GM19395 (cell line): ENCODE results near the gene ITGB2.

Source experiments
- ATAC-seq: cut with Tn5 transposase; IDR thresholded peaks from one replicate; pipeline ENCODE4 v1.9.1; 2021; ENCODE audit warnings: mild to moderate bottlenecking, moderate library complexity; ENCODE audit not compliant: unreplicated experiment

The ITGB2 gene

DNA sequence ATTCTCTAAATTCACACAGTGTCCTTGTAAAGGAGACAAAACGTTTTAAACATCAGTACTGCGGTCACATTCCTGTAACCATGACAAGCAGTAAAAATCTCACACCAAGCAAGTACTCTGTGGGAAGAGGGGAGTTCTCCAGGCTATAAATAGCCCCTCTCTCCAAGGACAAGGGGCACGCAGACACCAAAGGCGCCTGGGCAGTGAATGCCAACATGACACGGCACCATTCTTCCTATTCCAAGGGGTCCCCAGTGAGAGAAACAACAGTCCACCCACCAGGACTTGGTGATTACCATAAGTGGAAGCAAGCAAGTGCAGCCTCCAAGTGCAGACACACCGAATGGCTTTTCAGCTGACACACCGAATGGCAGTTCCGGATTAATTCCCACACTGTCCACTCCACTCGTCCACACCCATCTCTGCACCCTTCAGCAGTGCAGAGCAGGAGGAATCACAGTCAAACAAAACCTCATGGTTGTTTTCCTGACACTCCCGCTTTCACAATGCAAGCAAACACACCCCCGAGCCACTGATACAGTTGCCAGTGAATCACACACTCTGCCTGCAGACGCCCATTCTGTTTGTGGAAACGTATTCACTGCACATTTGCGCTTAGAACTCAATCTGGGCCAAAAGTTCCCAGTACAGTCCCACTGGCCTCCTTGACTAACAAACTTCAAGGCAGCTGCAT is 49.0 kb downstream of the ITGB2 start:
- no peak for ATAC-seq

DNA sequence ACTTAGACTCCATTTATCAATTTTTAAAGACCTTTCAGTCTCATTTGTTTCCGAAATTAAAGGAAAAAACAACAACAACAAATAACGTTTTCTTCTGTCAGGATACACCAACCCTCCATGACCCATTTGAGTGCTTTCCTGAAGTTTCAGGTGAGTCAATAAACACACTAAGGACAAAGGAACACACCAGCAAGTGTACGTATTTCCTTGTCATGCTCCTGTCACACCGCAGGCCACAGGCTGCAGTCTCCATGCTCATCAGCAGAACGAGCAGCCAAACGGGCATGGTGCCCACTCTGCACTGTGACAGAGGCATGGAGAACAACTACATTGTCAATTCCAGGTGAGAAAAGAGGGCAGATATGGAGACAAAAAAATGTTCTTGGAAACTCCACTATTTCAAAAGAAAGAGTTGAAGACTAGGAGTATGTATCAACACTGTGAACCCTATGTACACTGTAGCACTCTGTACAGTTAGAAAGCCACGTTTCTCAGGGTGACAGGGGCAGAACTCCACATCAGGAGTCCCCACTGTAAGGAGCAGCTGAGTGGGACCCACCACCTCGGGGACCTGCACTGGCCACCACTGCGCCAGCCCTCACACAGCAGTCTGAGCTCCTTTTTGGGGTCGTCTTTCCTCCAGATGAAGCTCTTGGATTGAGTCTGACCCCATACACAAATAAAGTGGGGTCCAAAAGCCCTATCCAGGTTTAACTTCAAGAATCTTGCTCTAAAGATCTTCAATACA is 49.8 kb downstream of the ITGB2 start:
- ATAC-seq, result no peak

DNA sequence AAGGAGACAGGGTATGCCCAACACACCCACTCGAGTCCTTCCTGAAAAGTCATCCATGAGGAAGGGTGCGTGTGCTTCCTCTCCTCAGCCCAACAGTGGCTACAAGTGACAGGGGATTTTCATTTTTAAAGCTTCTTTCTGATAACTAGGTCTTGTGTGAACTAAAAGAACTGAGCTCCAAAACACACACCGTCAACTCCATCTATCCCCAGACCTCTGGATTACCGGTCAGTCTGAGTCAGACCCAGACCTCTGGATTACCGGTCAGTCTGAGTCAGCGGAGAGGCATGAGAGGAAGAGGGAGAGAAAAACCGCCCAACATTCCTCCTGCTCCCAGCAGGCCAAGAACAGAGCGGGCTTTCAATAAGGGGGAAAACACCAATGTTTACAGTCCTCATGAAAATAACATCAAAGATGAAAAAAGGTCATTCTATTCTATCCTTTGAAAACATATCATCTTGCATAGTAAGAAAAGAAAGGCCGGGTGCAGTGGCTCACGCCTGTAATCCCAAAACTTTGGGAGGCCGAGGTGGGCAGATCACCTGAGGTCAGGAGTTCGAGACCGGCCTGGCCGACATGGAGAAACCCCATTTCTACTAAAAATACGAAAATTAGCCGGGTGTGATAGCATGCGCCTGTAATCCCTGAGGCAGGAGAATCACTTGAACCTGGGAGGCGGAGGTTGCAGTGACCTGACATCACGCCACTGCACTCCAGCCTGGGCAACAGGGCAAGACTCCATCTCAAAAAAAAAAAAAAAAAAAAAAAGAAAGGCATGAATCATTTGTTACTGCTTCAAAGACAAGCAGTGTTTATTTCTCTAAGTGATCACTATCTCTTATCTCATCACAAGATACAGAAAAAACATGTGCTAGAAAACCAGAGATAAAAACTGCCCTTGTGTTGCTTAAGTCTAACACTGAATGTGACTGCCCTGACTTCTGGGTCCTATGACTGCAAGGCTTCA is 50.6 kb downstream of the ITGB2 start:
- no peak for ATAC-seq

DNA sequence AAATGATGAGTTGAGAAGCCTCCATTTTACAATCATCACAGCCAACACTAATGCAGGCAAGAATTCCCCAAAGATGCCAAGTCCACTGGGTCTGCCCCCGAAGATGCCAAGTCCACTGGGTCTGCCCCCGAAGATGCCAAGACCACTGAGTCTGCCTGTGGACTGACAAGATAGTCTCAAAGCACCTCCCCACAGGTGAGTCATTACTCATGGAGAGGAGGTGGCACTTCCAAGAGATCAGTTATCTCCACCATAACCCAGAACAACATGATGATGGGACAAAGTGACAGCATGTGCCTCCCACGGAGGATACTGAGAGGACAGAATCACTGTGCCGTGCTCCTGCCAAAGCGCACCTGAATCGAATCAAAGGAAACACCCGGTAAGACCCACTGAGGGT is 52.0 kb downstream of the ITGB2 start:
- ATAC-seq, result no peak

DNA sequence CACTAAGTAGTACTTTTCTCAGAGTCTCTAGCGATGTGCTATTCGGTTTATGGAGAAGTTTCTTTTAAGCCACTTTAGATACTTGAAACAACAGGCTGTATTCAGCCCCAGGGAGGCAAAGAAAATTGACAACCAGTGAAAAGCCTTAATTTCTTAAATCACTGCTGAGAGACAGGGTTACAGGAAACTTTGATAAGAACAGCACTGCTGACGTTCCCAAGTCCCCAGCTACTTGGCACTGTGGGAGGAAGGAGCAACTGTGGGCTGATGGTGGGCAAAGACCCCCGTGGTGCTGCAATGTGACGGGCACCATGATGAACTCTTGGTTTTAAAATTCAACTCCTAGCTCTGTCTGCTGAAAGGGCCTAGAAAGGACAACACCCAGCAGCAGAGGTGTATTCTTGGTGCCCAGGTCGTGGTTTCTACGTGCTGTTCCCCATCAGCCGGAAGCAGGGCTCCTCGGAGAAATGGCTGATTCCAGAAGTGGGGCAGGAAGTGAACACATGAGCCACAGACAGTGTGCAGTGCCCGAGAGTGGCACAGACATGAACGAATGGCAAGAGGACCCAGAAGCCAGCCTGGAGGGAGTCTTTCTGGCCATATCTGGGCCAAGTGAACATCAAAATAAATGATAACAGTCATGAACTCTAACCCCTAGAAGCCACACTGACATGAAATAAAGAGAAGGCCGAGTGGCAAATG is 52.5 kb downstream of the ITGB2 start:
- no peak for ATAC-seq

DNA sequence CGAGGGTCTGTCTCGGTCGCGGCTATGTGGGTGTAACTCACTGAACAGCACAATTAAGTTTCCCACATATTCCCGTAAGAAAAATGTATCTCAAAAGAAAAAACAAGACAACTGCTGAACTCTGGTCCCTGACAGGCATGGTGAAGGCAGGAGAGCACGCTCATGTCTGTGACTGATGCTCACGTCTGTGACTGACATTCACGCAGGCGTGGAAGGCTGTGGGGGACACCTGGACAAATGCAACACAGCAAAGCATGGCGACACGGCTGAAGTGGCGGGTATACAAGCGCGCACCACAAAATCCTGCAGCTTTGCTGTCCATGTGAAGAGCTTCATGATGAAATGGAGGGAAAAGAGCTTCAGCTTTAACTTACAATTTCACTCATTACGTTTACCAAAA is 53.2 kb downstream of the ITGB2 start:
- no peak for ATAC-seq

GRCh38 chr21:44866780-44867179 is 53.9 kb downstream of the ITGB2 start:
- ATAC-seq, result no peak

GRCh38 chr21:44865561-44866280 is 55.0 kb downstream of the ITGB2 start:
- ATAC-seq, result no peak

DNA sequence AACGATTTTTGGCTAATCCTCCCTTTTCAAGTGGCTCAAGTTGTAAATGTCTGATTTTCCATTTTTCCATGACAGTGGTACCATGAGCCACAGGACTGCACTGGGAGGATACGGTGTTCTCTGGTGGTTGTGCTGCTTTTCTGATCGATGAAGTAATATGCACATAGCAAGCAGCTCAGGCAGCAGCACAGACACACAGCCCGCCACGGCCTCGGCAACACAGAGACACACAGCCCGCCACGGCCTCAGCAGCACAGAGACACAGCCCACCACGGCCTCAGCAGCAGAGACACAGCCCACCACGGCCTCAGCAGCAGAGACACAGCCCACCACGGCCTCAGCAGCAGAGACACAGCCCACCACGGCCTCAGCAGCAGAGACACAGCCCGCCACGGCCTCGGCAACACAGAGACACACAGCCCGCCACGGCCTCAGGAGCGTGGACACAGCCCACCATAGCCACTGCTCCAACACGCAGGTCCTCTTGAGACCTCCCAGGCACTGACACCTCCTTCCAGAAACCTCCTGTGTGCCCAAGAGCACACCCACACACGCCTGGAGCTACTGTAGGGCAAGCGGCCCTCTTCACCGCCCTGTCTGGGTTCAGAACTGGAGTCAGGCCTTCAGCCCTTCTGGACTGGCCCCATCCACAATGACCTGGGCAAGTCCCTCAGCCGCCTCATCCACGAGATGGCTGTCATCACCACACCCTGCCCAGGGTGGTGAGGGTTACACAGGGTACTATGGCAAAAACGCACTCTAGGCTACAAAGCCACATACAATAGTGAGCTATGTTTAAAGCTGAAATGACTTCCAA is 57.6 kb downstream of the ITGB2 start:
- no peak for ATAC-seq

DNA sequence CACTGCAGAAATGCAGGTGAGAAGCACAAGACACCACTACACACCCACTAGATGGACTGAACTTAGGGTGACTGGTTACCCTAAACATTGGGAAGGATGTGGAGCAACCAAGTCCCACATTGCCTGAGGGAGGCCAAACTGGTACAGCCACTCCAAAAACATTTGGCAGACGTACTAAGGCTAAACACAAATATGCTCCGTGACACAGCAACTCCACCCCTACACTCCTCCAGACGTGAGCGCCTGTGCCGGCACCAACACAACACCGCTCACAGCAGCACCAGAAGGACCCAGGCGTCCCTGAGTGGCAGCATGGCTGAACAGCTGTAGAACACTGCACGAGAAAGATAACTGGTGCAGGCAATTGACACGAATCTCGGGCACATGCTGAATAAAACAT is 61.9 kb downstream of the ITGB2 start:
- no peak for ATAC-seq

DNA sequence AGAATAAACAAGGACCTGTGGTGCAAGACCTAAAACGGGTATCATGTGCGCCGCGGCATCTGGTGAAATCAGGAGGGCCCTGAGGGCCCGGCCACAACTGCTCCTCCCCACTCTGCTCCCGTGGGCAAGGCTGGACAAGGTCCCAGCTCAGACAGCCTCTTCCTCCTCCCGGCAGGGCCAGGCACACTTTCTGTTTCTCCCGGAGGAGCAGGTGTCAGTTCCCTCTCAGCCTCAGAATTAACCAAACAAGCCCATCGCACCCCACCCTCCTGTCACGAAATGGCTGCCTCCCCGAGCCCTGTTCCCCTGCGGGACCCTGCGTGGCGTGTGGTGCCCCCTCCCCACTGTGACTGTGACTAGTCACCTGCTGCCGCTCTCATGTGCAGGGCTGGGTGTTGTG is 62.4 kb downstream of the ITGB2 start:
- ATAC-seq, result no peak

DNA sequence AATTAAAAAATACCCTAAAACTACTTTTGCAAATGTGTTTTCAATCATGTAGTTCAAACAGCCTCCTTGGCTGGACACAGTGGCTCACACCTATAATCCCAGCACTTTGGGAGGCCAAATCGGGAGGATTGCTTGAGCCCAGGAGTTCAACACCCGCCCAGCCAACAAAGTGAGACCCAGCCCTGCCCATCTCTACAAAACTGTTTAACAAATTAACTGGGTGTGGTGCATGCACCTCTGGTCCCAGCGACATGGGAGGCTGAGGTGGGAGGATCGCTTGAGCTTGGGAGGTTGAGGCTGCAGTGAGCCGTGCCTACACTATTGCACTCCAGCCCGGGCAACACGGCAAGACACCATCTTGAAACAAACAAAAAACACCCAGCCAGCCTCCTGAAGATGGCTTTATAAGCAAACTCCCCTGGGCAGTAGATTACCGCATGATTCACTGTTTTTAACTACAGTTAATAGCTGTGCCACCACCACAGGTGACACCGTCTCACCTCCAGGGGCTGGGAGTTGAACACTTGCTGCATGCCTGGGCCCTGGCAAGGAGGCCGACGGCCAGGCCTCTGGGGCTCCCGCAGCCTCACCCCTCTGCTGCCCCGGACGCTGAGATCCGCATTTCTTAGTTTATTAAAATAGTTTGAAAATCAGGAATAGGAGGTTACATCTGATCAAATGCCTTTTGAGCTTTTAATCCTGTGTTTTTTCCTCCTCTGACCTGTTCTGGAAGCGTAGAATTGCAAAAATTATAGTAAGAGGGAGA is 63.4 kb downstream of the ITGB2 start:
- ATAC-seq, result no peak

DNA sequence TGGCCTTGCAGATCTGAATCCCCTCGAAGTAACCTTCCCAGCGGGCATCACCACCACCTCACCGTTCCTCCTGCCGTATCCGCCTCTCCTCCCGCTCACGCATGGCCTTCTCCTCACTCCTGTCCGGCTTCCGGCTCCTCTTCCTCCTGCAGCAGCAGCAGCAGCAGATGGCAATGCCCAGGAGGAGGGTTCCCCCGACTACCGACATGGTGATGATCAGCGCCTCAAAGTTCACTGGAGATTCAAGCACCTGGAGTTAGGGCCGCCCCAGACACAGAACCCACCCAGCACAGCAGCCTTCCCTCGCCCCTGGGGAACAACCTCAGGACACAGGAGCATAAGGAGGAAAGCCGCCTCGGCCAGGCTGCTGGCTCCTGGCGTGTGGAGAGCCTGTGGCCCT is 64.6 kb downstream of the ITGB2 start:
- ATAC-seq, result no peak

- ATAC-seq, result no peak
Observed at GRCh38 chr21:44855572-44855971, 65.1 kb downstream of the ITGB2 start.

GRCh38 chr21:44854664-44855446 is 65.8 kb downstream of the ITGB2 start:
- ATAC-seq, result no peak

DNA sequence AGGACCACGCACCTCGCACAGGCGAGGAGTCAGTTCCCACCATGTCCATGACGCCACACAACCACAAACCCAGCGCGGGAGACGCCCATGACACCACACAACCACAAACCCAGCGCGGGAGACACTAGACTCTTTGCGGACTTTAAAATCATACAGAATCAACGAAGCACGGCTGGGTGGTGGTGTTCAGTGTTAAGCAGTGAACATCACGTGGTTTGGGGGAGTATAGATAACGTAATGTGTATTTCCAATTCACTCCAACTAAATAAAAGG is 66.4 kb downstream of the ITGB2 start:
- no peak for ATAC-seq

- ATAC-seq, result no peak
Observed at GRCh38 chr21:44853601-44854390, 66.9 kb downstream of the ITGB2 start.
